Astrocyte (in vitro differentiated cells and primary cell): ENCODE measurements around the gene RAE1. TPM values are rescaled to one million over a fixed set of nuclear protein-coding genes. Genes with fewer than 3 reads are reported as not detected.

Experiments used
- DNase-seq: peaks from one replicate; pipeline ENCODE4 v3.0.0-alpha.2; 2010; ENCODE audit warnings: low read depth
- FAIRE-seq: peaks from 2 replicates; lab custom pipeline; 2011; peaks lifted over from hg19 to GRCh38; lab: Jason Lieb, UNC
- H2AFZ ChIP-seq: 2 replicates; pipeline ENCODE4 v1.6.0; 2012; ENCODE audit warnings: low read depth, low read length, inconsistent platforms
- H3K27ac ChIP-seq: 2 replicates; pipeline ENCODE4 v1.5.1; 2011; ENCODE audit warnings: low read depth, low read length, inconsistent platforms
- H3K27me3 ChIP-seq: 2 replicates; pipeline ENCODE4 v1.6.0; 2011; ENCODE audit warnings: low read length, inconsistent platforms; ENCODE audit not compliant: insufficient read depth
- H3K36me3 ChIP-seq: 2 replicates; pipeline ENCODE4 v1.5.1; 2011; ENCODE audit warnings: low read length, inconsistent platforms; ENCODE audit not compliant: insufficient read depth
- H3K4me1 ChIP-seq: 2 replicates; pipeline ENCODE4 v1.5.1; 2011; ENCODE audit warnings: low read length, inconsistent platforms; ENCODE audit not compliant: insufficient read depth
- H3K4me2 ChIP-seq: 2 replicates; pipeline ENCODE4 v1.6.0; 2012; ENCODE audit warnings: low read length, inconsistent platforms
- H3K4me3 ChIP-seq: 2 replicates; pipeline ENCODE4 v1.5.1; 2011; ENCODE audit warnings: low read depth, mild to moderate bottlenecking, low read length, inconsistent platforms; ENCODE audit not compliant: insufficient read depth
- H3K79me2 ChIP-seq: 2 replicates; pipeline ENCODE4 v1.6.0; 2012; ENCODE audit warnings: mild to moderate bottlenecking, low read length, inconsistent platforms; ENCODE audit not compliant: insufficient read depth
- H3K9ac ChIP-seq: 2 replicates; pipeline ENCODE4 v1.6.0; 2012; ENCODE audit warnings: mild to moderate bottlenecking, low read length, inconsistent platforms
- H3K9me3 ChIP-seq: 2 replicates; pipeline ENCODE4 v1.5.1; 2012; ENCODE audit warnings: low read depth, mild to moderate bottlenecking, low read length, inconsistent platforms; ENCODE audit not compliant: insufficient read depth
- H4K20me1 ChIP-seq: 2 replicates; pipeline ENCODE4 v1.6.0; 2012; ENCODE audit warnings: low read length, inconsistent platforms; ENCODE audit not compliant: insufficient read depth
- H3K27ac Mint-ChIP-seq: one replicate; pipeline ENCODE4 v1.8.0; 2021; ENCODE audit warnings: mild to moderate bottlenecking, mixed read lengths; ENCODE audit not compliant: unreplicated experiment
- H3K27me3 Mint-ChIP-seq: one replicate; pipeline ENCODE4 v1.8.0; 2021; ENCODE audit warnings: low read depth, mixed read lengths; ENCODE audit not compliant: unreplicated experiment
- H3K36me3 Mint-ChIP-seq: one replicate; pipeline ENCODE4 v1.8.0; 2021; ENCODE audit warnings: low read depth, mixed read lengths; ENCODE audit not compliant: unreplicated experiment
- H3K4me1 Mint-ChIP-seq: one replicate; pipeline ENCODE4 v1.8.0; 2021; ENCODE audit warnings: low read depth, mixed read lengths; ENCODE audit not compliant: unreplicated experiment
- H3K4me3 Mint-ChIP-seq: one replicate; pipeline ENCODE4 v1.8.0; 2021; ENCODE audit warnings: mild to moderate bottlenecking, moderate library complexity, mixed read lengths; ENCODE audit not compliant: unreplicated experiment
- H3K9me3 Mint-ChIP-seq: one replicate; pipeline ENCODE4 v1.8.0; 2021; ENCODE audit warnings: mild to moderate bottlenecking, mixed read lengths; ENCODE audit not compliant: unreplicated experiment
- EZH2 ChIP-seq: IDR thresholded peaks from 2 replicates; pipeline ENCODE4 v1.6.1; 2012; ENCODE audit warnings: mild to moderate bottlenecking, low read length, inconsistent platforms; ENCODE audit not compliant: insufficient read depth
- total RNA-seq: library from RNA; stranded (reverse); gene quantifications from 2 replicates; pipeline ENCODE4 v1.2.1, GENCODE V29; 2021
- TF ChIP-seq, protein P1 (sequence below): IDR thresholded peaks from 2 replicates; pipeline ENCODE4 v1.5.1; 2011; ENCODE audit warnings: low read depth, mild to moderate bottlenecking, inconsistent platforms, low read length, moderate library complexity; ENCODE audit not compliant: insufficient read depth

Gene RAE1
- total RNA-seq, 1 donor from 2014 or later = 31.1 TPM

DNA sequence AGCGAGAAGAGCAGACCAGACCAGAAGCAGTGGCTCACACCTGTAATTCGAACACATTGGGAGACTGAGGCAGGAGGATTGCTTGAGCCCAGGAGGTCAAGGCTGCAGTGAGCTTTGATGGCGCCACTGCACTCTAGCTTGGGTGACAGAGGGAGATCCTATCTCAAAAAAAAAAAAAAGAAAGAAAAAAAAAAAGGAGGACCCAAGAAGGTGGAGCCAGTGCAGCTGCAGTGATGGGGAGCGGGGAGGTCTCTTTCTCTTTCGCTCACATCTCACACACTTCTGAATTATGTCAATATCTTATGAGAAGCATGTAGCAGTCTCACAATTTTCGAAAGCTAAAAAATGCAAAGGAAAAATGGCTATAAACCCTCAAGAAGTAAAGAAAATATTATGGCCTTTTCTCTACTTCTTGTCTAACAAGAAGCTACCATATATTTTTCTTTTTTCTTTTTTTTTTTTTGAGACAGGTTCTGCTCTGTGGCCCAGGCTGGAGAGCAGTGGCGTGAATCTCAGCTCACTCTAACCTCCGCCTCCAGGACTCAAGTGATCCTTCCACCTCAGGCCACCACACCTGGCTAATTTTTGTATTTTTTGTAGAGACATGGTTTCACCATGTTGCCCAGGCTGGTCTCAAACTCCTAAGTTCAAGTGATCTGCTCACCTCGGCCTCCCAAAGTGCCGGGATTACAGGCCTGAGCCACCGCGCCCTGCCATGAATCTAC, 25.3 kb upstream of the RAE1 start:
- Histone ChIP-seq H3K27me3 (peaks cover 16% of the 10 kb centered on the region), H3K36me3 (no peaks in the 10 kb centered on the region), H3K4me3 (no peak overlapping the region), H3K79me2 (no peaks in the 10 kb centered on the region), H2AFZ (no peak overlapping the region), H4K20me1 (no peaks in the 10 kb centered on the region), H3K9me3 (no peaks in the 10 kb centered on the region), H3K4me1 (no peaks in the 10 kb centered on the region), H3K27ac (no peak overlapping the region), H3K4me2 (no peak overlapping the region), H3K9ac (no peak overlapping the region)
- FAIRE-seq (no peak), DNase-seq (no peak)
- Mint-ChIP-seq H3K4me1 (peaks cover 7% of the 10 kb centered on the region), H3K4me3 (no peak overlapping the region), H3K9me3 (peaks cover 2% of the 10 kb centered on the region), H3K27ac (no peak overlapping the region), H3K36me3 (peaks cover 6% of the 10 kb centered on the region), H3K27me3 (peaks cover 35% of the 10 kb centered on the region)
- TF ChIP-seq EZH2 = no peak
- TF ChIP-seq, protein P1, sequence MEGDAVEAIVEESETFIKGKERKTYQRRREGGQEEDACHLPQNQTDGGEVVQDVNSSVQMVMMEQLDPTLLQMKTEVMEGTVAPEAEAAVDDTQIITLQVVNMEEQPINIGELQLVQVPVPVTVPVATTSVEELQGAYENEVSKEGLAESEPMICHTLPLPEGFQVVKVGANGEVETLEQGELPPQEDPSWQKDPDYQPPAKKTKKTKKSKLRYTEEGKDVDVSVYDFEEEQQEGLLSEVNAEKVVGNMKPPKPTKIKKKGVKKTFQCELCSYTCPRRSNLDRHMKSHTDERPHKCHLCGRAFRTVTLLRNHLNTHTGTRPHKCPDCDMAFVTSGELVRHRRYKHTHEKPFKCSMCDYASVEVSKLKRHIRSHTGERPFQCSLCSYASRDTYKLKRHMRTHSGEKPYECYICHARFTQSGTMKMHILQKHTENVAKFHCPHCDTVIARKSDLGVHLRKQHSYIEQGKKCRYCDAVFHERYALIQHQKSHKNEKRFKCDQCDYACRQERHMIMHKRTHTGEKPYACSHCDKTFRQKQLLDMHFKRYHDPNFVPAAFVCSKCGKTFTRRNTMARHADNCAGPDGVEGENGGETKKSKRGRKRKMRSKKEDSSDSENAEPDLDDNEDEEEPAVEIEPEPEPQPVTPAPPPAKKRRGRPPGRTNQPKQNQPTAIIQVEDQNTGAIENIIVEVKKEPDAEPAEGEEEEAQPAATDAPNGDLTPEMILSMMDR = no peak

DNA sequence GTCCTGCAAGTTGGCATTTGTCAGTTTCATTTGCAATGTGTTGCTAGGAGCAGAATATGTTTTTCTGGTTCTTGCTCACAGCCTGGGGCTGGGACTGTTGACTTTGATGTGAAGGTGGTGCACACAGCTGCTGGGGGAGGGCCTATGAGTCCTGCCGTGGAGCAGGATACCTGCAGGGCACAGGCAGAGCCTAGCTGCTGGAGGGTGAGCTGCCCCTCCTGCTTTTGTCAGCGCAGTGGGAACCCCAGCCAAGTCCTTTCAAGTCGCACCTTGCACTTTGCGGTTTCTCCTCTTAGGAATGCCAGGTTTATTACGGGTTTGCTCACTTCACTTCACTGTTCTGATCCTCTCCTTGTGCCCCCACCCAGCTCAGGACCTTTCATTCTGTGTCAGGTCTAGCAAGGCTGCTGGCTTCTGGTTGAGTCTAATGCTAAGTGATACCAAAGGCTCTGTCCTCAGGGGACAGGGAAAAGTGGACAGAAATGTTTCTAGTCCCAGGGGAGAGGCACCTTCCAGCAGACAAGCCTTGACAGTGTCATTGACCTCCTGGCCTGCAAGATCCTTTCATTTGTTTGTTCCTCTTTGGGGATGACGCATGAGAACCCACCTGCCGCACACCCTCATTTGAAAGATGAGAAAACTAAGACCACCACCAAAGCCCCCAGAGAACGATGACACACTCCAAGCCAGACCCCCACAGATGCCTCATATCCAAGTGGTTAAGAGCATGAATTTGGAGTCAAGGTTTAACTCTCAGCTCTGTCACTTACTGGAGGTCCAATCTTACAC, 24.2 kb upstream of the RAE1 start:
- Mint-ChIP-seq H3K36me3 (peaks cover 6% of the 10 kb centered on the region), H3K27ac (no peak overlapping the region), H3K4me3 (no peak overlapping the region), H3K9me3 (peaks cover 1% of the 10 kb centered on the region), H3K27me3 (peaks cover 35% of the 10 kb centered on the region), H3K4me1 (peaks cover 7% of the 10 kb centered on the region)
- no peak for DNase-seq
- no peaks in the 10 kb centered on the region for H3K4me1 ChIP-seq
- FAIRE-seq = no peak
- H3K9me3 ChIP-seq = no peaks in the 10 kb centered on the region
- H3K27ac ChIP-seq = no peak overlapping the region
- no peak overlapping the region for H3K9ac ChIP-seq
- no peak overlapping the region for H3K4me2 ChIP-seq
- no peaks in the 10 kb centered on the region for H3K79me2 ChIP-seq
- H3K27me3 ChIP-seq = peaks cover 20% of the 10 kb centered on the region
- no peaks in the 10 kb centered on the region for H3K36me3 ChIP-seq
- H3K4me3 ChIP-seq = no peak overlapping the region
- no peak for TF ChIP-seq EZH2
- TF ChIP-seq, protein P1 = no peak
- H4K20me1 ChIP-seq = no peaks in the 10 kb centered on the region
- H2AFZ ChIP-seq = no peak overlapping the region
